Activated T-cell treated with anti-CD3 and anti-CD28 coated beads for 24 hours (primary cell): Measurements from ENCODE around the gene BBS9.

Source experiments
- DNase-seq: peaks from one replicate; pipeline ENCODE4 v3.0.0-alpha.2; 2020; ENCODE audit warnings: low read depth

The BBS9 gene

DNA sequence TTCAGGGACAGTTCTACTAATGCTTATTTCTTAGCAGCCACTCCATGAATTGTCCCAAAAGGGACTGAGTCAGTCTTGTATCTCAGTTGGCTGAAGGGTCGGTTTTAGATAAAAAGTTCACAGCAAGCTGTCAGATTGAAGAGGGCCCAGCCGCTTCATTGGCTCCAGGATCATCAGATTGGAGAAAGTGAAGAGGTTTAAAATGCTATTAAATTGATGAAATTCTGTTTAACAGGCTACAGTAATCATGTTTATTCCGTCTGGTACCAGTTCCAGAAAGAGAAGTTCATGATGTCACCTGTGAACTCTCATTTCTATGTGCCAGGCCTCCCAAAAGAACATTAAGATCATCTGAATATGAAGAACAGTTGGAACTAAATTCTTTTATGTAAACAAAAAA, 481.6 kb downstream of the BBS9 start:
- no peak for DNase-seq

DNA sequence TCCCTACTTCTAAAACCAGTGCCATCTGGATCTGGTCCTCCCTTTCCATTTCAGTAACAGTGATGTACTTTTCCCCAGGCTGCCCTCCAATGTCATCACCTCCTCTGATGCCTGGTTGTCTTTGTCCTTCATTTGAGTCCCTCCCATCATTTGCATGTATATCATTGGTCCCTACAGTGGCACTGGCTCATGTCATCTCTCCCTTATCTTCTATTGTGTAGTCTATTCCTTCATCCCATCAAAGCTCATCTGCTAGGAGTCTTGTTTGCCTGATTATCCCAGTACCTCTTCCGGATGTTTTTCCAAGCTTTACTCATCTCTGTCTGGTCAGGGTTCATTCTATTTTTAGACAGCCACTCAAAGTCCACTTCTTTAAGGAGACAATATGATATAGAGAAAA, 483.1 kb downstream of the BBS9 start:
- DNase-seq: no peak

DNA sequence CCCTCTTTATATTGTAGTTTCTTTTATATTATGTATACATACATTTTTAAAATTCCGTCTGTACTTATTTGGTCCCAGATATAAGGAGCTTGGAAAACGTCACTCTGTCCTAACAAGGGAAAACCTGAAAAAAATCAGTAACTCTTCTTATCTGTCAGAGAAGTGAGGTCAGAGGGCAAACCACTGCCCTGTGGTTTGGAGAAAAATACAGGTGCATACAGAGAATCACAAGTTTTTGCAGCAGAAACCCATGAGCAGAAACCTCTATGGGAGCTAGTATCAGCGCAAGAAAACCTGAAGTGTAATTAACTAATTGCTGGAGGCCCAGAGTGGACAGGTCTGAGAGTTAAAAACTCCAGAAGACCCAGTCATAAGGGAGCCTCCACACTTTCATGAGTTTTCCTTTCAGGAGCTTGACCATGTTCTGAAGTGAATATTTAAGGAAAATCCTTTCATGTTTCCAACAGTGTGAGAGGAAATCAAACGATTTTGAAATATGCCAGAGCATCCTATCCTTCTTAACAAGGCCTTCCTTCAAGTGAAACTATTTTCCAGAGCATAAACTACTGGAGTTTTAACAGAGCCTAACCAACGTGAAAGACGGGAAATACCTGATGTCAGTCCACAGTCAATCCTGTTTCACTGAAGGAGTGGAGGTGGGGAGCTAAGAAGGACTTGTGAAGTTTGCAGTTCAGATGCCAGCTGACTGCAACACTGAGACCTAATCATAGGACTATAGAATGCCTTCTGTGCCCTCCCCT, 485.2 kb downstream of the BBS9 start:
- no peak for DNase-seq

DNA sequence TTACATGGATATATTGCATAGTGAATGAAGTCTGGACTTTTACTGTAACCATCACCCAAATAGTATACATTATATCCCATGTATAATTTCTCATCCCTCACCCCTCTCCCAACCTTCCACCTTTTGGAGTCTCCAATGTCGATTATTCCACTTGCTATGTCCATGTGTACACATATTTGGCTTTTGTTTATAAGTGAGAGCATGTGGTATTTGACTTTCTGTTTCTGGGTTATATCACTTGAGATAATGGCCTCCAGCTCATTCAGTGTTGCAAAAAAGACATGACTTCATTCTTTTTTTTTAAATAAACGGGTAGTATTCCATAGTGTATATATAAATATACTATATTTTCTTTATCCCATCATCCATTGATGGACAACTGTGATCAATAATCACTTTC, 487.4 kb downstream of the BBS9 start:
- DNase-seq: no peak

DNA sequence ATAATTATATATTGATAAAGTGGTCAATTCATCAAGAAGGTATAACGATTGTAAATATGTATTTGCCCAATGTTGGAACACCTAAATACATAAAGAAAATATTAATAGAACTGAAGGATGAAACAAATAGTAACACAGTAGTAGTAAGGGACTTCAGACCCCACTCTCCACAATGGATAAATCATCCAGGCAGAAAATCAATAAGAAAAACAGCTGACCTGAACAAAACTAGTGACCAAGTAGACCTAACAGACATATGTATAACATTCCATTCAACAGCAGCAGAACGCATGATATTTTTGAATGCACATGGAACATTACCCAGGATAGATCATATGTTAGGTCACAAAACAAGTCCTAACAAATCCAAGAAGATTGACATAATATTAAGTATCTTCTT, 489.9 kb downstream of the BBS9 start:
- DNase-seq: no peak

DNA sequence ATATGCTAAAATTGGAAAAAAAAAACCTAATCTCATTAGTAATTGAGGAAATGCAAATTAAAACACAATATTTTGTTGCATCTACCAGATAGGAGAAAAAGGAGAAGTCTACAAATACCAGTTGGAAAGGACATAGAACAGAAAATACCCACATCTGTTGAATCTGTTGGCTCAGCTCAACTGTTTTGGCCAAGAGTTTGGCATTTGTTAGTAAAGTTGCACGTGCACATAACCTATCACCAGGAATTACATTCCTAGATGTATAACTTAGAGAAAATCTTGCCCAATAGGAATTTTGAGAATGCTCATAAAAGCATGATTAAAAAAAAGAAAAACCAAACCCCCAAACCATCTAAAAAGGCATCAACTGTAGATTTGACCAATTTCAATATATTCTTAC, 493.9 kb downstream of the BBS9 start:
- DNase-seq: no peak

DNA sequence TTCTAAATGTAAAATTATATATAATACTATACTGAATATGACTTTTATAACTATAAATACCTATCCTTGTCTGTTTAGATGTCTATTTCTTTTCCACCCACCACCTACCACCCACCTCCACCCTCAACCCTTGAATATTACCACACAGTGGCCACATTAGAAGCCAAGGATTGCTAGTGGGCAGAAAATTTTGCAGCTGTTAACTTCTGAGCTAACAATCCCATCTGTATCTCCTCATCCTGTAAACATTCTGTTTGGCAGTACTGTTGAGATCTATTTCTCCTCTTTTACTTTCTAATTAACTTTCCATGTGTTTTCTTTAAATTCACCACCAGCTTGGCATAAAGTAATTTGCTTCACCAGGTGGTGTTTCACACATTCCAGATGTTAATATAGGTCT, 494.9 kb downstream of the BBS9 start:
- no peak for DNase-seq

DNA sequence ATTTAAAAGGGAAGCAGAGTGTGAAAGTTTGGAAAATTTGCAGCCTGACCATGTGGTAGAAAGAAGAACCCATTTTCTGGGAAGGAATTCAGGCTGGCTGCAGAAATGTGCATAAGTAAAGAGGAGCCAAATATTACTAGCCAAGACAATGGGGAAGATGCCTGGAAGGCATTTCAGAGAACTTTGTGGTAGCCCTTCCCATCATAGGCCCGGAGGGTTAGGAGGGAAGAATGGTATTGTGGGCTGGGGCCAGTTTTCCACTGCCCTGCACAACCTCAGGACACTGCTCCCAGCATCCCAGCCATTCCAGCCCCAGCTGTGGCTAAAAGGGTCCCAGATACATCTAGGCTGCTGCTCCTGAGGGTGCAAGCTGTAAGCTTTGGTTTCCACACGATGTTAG, 497.5 kb downstream of the BBS9 start:
- DNase-seq: no peak

DNA sequence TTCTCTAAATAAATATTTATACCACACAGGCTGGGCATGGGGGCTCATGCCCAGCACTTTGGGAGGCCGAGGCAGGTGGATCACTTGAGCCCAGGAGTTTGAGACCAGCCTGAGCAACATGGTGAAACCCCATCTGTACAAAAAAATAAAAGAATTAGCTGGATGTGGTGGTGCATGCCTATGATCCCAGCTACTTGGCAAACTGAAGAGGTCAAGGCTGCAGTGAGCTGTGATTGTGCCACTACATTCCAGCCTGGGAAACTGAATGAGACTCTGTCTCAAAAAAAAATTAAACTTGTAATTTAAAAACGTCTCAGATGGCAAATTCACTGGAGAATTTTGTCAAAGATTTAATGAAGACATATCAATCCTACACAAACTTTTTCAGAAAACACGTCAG, 498.4 kb downstream of the BBS9 start:
- no peak for DNase-seq

DNA sequence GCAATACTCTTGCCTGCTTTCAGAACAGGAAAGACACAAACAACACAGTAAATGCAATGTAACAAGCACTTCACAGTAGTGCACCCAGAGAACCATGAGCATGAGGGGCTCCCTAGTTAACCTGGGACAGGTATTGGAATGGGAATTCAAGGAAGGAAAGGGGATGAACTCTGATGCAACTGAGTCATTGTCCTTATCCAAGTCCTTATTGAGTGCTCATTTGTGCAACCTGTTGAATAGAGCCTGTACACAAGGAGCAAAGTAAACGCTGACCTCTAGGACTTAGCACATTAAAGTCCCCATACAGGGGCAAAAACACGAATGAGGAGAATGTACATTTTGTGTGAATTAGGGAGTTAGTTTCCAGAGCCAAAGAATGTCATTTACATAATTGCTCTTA, 499.5 kb downstream of the BBS9 start:
- DNase-seq: no peak

DNA sequence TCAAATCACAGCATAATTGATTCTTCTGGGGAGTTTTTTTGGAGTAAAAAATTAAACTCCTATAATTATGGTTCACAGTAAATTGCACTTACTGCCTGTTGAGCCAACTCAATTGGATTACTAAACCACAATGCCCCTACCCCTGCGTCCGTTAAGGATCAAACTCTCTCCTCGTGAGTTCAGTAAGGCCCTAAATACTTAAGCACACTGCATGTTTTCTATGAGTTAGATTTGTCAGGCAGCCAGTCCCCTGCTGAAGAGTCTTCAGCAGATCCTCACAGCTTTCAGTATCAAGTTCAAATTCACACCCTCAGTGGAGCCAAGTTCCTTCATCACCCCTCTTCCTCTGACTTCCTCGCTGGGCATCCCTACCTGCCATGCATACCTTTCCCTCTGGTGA, 501.0 kb downstream of the BBS9 start:
- DNase-seq: no peak

DNA sequence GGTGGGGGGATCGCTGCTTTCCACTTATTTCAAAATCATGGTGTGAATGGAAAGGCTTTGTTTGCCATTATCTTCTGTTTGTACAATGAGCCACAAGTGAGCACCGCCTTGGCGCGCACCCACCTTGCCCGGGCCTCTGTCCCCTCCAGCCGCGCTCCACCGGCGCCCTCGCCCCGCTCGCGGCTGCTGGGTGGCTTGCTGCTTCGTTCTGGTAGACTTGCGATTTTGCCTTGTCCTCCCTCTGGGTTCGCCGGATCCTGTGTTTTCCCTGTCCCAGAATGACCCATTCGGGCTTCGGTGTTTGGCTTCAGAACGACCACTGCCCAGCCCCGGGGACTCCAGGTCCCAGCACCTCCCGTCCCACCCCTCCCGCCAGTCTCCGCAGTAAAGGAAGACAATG, 503.0 kb downstream of the BBS9 start:
- no peak for DNase-seq

DNA sequence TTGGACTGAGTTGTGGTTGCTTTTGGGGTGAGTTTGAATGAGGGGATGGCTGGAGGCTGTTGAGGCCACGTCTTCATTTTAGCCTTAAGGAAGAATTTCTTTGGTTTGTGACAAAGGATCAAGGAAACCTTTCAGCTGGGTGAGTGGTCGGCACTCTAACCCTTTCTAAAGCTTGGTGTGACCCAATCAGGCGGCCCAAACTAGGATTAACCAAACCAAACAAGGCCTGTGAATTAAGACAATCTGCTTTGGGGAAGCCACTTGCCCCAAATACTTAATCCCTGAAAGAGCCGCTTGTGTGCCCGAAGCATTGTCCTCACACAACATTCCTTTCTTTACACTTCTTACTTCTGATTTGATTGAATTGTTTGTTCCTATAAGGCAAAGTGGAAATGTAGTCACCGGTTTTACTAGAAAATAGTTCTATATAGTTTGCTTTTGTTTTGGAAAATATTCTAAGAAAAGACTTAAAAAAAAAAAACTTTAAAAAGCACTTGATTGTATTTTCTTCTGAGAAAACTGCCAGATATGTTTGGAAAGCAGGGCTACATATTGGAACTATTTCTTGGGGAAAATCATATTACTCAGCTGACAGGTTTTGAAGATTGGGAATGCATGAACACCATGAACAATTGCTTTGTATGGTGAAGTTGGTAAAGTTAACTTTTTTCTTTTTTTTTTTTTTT, 503.6 kb downstream of the BBS9 start:
- no peak for DNase-seq

DNA sequence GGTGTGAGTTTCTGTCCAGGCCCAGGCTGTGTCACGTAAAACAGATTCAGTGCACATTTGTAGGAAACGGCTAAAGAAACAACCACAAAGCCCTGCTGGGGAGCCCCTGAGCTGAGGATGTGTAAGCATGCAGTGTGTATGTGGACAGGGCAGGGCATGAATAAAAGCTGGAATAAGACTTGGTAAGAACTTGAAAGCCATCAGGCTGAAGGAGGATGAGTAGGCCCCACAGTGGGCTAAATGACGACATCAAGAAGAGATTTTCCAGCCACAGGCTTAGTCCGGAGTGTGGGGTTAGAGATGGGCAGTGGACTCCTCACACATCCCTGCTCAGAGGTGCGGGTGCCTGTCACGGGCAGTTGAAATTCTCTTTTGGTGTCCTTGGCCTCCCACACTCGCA, 505.2 kb downstream of the BBS9 start:
- DNase-seq: no peak

DNA sequence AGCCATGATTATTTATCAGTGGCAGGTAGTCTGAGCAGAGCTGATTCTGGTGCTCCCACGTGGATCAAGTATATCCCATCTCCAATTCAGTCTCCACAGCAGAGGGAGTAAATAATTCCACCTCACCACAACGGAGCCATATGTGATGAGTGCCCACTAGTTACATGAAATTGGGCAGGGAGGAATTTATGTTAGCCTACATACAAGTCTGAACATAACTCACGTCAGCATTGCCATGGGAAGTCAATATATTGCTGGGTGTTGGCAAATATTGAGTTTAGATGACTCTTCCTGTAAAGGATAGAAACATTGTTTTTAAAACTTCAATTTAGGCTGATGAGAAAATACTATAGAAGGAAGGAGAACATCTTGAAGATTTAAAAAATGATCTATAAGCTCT, 507.0 kb downstream of the BBS9 start:
- no peak for DNase-seq

DNA sequence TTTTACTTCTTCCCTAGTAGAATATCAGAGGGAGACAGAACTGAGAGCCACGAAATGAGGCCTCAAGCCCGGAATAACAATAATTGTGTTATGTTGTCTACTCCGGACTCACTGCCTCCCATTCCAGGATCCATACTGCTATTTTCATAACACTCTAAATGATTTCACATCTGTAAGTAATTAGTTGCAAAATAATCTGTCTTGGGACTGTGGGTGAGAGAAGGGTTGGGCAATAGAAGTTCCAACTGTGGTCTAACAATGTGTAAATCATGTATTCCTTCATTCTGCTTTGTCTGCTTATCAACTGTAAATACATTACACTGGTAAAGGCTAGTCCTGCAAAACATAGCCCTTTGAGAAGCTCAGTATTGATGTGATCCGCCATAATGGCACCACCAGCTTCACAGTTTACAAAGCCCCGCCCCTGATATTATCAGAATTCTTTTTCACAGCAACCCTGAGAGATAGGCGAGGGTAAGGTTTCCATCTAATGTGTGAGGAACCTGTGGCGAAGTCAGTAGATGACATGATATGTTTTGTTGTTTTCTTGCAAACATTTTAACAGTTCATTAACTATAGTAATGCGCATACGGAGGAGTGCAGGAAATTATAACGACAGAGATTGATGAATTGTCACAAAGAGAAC, 510.3 kb downstream of the BBS9 start:
- no peak for DNase-seq

DNA sequence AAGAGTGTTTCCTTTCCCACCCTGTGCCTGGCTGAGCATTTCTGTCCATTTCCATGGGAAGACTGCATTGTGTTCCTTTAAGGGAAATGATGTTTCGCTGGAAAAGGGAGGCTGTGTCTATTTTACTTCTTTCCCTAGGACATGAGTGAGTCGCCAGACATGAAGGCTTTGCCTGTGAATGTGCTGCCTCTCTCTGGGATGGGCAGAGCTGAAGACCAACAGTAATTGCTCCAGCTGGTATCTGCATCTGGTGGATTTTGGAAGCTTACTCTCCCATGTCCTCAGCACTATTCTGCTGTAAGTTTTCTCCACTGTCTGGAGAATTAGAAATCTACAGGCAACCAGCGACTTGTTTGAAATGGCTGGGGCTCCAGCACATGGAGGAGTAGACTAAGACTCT, 511.4 kb downstream of the BBS9 start:
- no peak for DNase-seq

DNA sequence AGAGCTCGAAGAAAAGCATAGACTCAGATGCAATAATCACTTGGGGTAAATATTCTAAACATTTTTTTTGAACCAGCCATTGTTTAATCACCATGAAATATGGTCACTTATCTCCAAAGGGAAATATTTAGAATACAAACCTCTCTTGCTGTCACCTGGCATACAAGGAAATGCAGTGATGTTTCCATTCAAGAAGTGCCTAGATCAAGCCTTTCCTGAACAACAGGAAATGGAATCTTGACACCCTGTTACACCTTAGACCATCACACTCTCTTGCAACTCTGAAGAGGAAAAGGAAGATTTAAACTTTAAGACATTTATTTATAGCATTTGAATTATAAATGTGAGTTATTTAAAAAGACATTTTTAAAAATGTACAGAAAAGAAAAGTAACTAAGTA, 512.9 kb downstream of the BBS9 start:
- no peak for DNase-seq

DNA sequence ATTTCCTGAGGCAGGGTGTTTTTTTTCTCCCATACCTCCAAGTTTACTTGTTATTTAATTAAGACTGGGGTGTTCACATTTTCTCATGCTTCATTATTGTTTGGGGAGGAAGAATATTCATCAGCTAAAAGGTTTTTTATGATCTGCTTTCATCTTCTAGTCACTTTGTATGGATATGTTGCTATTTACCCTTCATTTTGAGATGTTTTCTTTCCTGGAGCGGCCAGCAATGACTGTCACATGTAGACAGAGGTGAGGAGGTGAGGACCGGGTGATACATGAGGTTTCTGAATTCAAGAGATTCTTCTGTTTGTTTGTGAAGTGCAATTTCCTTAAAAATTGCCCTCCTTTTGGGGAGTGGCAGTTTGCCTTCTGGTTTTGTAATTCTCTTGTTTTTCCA, 514.2 kb downstream of the BBS9 start:
- DNase-seq: no peak

DNA sequence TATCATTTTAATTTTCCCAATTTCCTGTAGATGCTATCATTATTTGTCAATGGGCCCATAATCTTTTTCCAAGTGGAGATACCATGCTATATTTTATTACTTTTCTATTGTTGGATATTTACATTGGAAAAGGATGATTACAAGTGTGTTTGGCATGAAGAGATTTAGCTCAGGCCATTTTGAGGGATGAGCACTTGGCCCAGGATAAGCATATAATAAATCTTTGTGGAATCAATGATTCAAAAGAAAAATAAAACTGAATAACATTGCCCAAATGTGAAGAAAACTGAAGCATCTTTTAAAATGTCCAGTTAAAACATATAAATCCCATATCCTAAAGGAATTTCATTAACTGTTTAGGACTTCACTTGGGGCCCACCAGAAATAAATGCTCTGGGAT, 515.1 kb downstream of the BBS9 start:
- DNase-seq: no peak

DNA sequence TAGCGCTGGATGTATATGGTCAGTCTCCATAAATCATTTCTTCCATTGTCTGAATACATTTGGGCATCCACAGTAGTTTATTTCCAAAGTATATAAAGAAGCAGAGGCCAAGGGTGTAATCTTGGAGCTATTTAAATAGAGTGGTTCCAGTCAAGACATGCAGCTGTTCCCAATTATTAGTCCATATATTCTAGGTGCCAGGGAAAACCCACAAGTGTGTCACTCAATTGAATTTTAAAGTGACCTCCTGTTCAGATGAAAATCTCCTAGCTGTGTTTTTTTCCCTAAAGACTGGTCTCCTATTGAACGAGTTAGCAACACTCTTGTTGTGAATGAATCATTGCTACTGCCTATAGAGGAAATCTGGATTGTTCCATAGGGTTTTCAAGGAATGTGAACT, 515.7 kb downstream of the BBS9 start:
- no peak for DNase-seq

DNA sequence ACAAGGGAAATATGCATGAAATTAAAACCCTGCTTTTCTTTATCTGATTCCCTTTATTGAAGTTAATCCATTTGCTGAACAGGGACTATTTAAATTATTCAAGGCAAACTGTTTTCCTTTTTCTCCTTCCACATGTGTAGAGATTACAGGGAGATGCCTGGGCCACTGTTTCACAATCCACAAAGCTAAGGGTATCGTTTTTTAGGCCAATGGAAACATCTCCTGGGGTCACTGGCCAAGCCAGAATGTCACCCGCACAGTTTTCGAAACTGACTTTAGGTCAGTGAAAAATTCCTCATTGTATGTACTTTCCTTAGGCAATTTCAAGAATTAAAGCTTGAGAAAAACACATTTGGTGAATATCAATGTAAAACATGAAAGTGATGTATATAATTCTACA, 516.8 kb downstream of the BBS9 start:
- no peak for DNase-seq

DNA sequence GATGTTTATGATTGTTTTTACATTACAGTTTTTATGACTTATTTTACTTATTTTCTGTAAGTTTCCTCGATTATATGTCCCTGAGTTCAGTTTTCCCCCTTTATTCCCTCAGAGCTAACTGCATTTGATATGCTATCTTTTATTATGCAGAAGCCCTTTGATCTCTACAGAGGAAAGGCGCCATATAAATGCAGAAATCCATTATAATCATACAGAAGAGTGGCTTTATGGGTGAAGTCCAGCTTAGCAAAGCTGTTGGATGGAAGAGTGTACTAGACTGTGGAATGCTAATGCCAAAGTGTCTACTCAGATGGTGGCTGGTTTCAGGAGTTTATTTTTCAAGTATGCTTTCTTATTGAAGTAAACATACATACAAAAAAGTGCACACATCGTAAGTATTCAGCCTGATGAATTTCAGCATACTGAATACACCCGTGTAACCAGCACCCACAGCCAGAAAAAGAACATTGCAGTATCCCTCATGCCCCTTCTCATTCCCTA, 517.6 kb downstream of the BBS9 start:
- DNase-seq: no peak
